Prostate gland (tissue), 2 donors: ENCODE results near the gene KCNQ1.

Experiments used
- CTCF ChIP-seq, 4 experiments: fragments of 200-600 bp in 2 of 4; fragments of 450-650 bp in 2 of 4; sonication (generic) in 2 of 4; IDR thresholded peaks; 1 replicate in 3 of 4; 2 replicates in 1 of 4; pipeline ENCODE4 v1.5.1; 2016 to 2019; ENCODE audit warnings: antibody characterized with exemption in 4 of 4, mild to moderate bottlenecking in 2 of 4, moderate library complexity in 2 of 4
- POLR2A ChIP-seq: fragments of 450-650 bp; IDR thresholded peaks from one replicate; pipeline ENCODE4 v1.6.1; 2016; ENCODE audit warnings: antibody characterized with exemption, mild to moderate bottlenecking

GRCh38 chr11:2767071-2767470 is 322.3 kb downstream of the KCNQ1 start:
- TF ChIP-seq CTCF (IDR thresholded peaks at IDR 0.05) (no peak), POLR2A (no peak)
